Ureter (tissue), 1 donor: ENCODE measurements around the gene CENPN. TPM values are rescaled to one million over a fixed set of nuclear protein-coding genes. Genes with fewer than 3 reads are reported as not detected.

Experiments
- DNase-seq: peaks from one replicate; pipeline ENCODE4 v3.0.0-alpha.2; 2020; ENCODE audit warnings: low spot score
- total RNA-seq: library from RNA; stranded (reverse); gene quantifications from one replicate; pipeline ENCODE4 v1.2.4, GENCODE V29; 2023
- donor health status: DM: yes; HTN: yes; CAD: no.

Gene CENPN
- total RNA-seq, 1 donor from 2014 or later, result 6.2 TPM

- DNase-seq, result peak; percentile 99
Observed at GRCh38 chr16:81077076-81077940, 70.3 kb downstream of the CENPN start, which contains the start of gene C16orf46. C16orf46 (minus strand) TSS chr16:81077238; CDS start chr16:81063955, 13,283 bp downstream.

GRCh38 chr16:81080233-81080632 lies 73.2 kb downstream of the CENPN start:
- no peak for DNase-seq

DNA sequence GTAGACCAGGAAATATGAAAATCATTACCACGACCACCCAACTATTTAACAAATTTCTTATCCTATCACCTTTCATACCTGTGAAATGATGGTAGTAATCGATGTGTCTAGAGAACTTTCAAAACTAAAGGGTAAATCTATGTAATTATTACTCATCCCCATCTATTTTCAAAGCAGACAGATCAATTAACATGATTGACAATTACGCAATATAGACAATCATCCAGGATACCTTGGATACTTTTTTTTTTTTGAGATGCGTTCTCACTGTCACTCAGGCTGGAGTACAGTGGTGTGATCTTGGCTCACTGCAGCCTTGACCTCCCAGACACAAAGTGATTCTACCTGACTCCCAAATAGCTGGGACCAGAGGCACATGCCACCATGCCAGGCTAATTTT lies 74.0 kb downstream of the CENPN start:
- DNase-seq, result no peak

Other genes with a start within 250 kb of the CENPN start
- gene CDYL2, start 202.6 kb upstream of the CENPN start, total RNA-seq, result 34.3 TPM
- 45.6 TPM for gene CMC2, start 329 bp upstream of the CENPN start, total RNA-seq
- gene ATMIN, start 28.6 kb downstream of the CENPN start, total RNA-seq, result 42.9 TPM
- not detected for gene C16orf46, start 70.0 kb downstream of the CENPN start, total RNA-seq
- gene GCSH, start 89.2 kb downstream of the CENPN start, total RNA-seq, result 42.5 TPM
- 0.81 TPM for gene BCO1, start 231.5 kb downstream of the CENPN start, total RNA-seq